ENCODE data around the gene GALNT1. TPM values are rescaled to one million over a fixed set of nuclear protein-coding genes. Genes with fewer than 3 reads are reported as not detected.

Gene GALNT1
- total RNA-seq, 4 donors from 2014 or later, result 40.3 to 61.5 (median 47.7) TPM

DNA sequence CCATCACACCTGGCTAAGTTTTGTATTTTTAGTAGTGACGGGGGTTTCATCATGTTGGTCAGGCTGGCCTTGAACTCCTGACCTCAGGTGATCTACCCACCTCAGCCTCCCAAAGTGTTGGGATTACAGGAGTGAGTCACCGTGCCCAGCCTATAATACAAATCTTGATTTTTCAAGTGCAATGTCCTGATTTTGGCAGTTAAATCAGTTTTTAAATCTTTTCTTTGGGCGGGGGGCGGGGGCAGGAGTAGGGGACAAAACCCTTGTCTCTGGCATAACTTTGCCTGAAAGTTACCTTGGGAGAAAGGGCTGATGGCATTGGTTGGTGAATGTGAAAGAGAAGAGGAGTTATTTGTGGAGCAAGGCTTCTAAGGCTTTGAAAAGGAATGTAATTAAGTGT is 12.3 kb downstream of the GALNT1 start:
- TF ChIP-seq, protein P1, sequence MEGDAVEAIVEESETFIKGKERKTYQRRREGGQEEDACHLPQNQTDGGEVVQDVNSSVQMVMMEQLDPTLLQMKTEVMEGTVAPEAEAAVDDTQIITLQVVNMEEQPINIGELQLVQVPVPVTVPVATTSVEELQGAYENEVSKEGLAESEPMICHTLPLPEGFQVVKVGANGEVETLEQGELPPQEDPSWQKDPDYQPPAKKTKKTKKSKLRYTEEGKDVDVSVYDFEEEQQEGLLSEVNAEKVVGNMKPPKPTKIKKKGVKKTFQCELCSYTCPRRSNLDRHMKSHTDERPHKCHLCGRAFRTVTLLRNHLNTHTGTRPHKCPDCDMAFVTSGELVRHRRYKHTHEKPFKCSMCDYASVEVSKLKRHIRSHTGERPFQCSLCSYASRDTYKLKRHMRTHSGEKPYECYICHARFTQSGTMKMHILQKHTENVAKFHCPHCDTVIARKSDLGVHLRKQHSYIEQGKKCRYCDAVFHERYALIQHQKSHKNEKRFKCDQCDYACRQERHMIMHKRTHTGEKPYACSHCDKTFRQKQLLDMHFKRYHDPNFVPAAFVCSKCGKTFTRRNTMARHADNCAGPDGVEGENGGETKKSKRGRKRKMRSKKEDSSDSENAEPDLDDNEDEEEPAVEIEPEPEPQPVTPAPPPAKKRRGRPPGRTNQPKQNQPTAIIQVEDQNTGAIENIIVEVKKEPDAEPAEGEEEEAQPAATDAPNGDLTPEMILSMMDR (IDR thresholded peaks at IDR 0.05; ENCODE audit: low read depth), result no peak

DNA sequence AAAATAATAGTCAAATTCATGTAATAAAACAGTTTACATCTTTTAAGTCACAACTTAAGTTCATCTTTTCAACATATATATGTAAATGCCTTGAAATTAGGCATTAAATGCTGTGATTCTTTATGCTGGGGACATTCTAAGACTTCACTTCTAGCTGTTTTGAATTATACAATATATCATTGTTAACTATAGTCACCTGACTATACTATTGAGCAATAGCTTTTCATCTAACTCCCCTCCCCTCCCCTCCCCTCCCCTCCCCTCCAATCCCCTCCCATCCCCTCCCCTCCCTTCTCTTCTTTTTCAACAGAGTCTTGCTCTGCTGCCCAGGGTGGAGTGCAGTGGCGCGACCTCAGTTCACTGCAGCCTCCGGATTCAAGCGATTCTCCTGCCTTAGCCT is 16.2 kb downstream of the GALNT1 start:
- TF ChIP-seq, protein P1 (IDR thresholded peaks at IDR 0.05; ENCODE audit: low read depth), result no peak

DNA sequence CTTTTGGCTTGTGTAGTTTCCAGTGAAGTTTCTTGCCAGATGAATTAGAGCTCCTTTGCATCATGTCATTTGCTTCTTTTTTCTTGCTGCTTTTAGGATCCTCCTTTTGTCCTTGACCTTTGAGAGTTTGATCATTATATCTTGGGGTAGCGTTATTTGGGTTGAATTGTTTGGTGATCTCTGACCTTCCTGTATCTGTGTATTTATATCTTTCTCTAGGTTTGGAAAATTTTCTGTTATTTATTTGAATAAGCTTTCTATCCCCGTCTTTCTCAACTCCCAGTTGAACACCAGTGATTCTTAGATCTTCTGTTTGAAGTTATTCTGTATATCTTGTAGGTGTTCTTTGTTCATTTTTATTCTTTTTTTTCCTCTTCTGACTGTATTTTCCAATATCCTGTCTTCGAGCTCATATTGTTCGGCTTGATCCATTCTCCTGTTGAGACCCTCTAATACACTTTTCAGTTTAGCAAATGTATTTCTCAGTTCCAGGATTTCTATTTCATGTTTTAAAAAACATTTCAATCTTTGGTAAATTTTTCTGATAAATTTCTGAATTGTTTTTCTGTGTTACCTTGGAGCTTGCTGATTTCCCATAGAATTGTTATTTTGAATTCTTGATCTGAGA is 20.8 kb downstream of the GALNT1 start:
- TF ChIP-seq, protein P1 (IDR thresholded peaks at IDR 0.05; ENCODE audit: low read depth), result no peak

DNA sequence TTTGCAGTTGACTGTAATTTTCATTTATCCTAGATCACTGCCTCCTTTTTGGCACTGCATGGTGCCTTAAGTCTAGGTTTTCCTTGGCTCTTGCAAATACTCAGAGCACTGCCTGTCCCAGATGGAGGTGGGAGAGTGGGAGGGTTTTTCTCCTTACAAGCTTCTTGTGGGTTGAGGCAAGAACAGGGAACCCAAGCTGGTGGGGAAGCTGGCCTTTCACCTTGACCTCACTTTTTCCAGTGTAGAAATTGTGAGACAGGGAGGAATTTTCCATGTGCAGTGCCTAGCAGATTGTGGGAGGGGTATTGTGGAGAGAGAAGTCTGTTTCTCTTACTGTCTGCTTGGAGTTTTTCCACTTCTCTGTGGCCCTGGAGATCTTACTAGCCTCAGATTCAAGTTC is 21.5 kb downstream of the GALNT1 start:
- TF ChIP-seq, protein P1 (IDR thresholded peaks at IDR 0.05; ENCODE audit: low read depth), result no peak

DNA sequence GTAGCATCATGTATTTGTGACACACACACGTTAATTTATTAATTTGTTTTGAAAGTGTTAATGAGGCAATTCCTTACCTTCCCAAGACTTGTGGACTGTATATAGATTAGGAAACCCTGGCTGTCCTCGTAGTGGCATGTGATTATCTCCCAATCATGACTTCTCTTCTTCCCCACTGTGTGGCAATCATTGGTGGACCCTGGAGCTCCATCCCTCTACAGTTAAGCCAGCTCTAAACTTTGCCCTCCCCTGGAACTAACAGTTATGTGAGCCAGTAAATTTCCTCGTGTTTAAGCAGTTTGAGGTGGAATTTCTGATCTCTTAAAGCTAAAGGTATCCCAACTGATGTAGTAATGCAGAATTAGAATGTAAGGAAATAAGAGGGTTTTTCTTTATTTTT is 22.0 kb downstream of the GALNT1 start:
- TF ChIP-seq, protein P1 (IDR thresholded peaks at IDR 0.05; ENCODE audit: low read depth), result no peak

DNA sequence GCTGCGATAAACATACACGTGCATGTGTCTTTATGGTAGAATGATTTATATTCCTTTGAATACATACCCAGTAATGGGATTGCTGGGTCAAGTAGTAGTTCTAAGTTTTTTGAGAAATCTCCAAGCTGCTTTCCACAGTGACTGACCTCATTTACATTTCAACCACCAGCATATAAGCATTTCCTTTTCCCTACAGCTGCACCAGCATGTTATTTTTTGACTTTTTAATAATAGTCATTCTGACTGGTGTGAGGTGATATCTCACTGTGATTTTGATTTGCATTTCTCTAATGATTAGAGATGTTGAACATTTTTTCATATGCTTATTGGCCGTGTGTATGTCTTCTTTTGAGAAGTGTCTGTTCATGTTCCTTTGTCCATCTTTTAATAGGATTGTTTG is 22.8 kb downstream of the GALNT1 start:
- TF ChIP-seq, protein P1 (IDR thresholded peaks at IDR 0.05; ENCODE audit: low read depth), result no peak

DNA sequence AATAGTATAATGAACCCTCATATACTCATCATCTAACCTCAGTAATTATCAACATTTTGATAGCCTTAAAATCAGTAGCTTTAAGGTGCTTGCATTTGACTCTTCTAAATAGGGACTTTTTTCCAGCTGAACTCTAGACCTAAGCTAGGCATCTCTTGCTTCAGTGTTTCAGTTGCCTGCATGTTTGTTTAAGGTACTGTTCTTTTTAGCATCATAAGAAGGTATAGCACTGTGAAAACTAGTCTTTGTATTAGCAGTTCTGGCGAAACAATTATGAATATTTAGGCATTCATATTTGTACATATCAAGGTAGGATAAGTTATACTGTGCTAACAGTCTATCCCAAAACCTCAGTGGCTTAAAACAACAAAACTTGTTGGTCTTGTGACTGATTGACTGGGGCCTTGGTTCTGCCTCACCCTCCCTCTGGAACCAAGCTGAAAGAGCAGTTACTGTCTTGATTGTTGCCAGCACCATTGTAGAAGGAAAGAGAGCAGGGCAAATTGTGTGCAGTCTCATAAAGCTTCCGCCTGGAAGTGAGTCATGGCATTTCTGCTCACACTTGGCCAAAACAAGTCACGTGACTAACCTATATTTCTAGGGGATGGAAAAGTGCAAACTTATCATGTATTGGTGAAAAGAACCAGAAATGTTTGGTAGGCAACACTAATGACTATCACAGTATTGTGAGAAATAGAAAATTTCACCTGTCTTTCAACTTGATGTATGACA is 24.3 kb downstream of the GALNT1 start:
- TF ChIP-seq, protein P1 (IDR thresholded peaks at IDR 0.05; ENCODE audit: low read depth), result no peak
